Measurements from ENCODE around the gene ANXA6.

Gene ANXA6

DNA sequence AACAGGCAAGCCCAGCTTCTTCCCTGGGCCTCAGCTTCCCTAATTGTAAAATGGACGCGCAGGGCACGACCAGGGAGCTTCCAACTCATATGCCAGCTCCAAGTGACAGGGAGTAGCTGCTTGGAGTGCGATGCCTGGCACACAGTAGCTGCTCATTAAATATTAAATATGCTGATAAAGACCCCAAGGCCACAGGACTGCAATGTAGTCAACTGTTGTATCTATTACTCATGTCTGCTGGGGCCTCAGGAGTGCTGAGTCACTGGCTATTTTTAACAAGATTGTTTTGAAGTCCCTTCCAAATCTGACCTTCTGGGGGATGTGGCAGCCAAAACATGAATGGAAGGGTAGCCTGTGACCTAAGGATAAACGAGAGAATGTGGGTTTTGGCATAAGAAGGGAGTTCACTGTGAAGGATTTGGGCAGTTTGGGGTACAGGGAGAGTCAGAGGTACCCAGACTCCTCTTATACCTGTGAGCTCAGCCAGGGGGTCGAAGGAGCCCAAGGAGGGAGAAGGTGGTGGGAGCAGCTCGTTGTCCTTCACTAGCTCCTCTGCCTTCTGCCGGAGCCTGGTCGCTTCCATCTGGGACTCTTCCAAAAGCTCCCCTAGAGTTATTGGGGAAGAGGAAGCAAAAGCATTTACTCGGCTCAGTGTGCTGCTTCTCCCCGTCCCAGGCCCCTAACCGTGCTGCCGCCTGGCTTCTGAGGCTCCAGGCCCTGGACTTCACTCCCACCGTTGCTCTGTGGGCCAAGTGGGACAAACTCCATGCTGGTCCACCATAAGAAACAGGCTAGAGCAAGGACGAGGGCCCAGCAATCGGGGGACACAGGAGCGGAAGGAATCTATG lies 94.2 kb downstream of the ANXA6 start:
- H3K4me3 ChIP-seq (replicated peaks; ENCODE audit: insufficient read depth, low read length): no peak overlapping the region
- DNase-seq (ENCODE audit: low read depth in 1 of 2, low spot score in 1 of 2): peak in 1 of 2 experiments; percentile 35

DNA sequence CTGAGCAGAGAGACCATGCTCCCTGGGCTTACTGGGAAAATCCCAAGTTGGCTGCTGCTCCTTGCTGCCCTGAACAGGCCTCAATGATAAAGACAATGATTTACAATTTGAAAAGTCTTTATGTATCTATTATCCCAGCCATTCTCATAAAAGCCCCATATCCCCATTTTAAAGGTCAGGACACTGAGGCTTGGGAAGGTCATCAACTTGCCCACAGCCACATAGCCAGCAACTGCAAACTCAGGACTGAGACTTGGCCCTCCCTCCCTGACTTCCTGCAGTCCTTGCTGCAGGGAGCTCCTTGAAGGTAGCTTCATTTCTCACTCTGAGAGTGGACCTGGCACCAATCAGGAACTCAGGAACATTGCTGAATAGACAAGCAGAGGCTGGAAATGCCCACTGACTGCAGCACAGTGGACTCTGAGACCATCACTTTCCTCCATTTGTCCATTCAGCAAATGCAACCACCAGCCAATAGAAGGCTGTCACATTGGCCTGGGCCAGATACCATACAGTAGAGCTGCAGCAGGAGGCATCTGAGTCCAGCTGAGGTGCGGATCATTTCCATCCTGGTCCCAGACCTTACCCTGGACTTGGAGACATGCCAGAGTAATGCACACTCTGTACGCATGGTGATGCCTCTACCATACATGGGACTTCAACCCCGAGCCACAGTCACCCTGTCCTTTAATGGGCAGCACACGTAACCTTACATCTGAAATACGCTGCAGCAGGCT lies 95.0 kb downstream of the ANXA6 start:
- DNase-seq (ENCODE audit: low read depth in 1 of 2, low spot score in 1 of 2): no peak
- no peak overlapping the region for H3K4me3 ChIP-seq (replicated peaks; ENCODE audit: insufficient read depth, low read length)
- no peaks in the 10 kb centered on the region for H3K27me3 ChIP-seq (ENCODE audit: insufficient read depth, poor library complexity, severe bottlenecking)
- TF ChIP-seq SPI1 (IDR thresholded peaks at IDR 0.05; ENCODE audit: borderline replicate concordance, low read depth): no peak
- no peak for TF ChIP-seq POLR2AphosphoS5 (IDR thresholded peaks at IDR 0.05; ENCODE audit: low read depth)
- no peak for TF ChIP-seq GABPA (IDR thresholded peaks at IDR 0.05; ENCODE audit: low read depth)
- no peak for TF ChIP-seq CTCF (IDR thresholded peaks at IDR 0.05; ENCODE audit: insufficient read depth, low read length)
- TF ChIP-seq, protein P1, sequence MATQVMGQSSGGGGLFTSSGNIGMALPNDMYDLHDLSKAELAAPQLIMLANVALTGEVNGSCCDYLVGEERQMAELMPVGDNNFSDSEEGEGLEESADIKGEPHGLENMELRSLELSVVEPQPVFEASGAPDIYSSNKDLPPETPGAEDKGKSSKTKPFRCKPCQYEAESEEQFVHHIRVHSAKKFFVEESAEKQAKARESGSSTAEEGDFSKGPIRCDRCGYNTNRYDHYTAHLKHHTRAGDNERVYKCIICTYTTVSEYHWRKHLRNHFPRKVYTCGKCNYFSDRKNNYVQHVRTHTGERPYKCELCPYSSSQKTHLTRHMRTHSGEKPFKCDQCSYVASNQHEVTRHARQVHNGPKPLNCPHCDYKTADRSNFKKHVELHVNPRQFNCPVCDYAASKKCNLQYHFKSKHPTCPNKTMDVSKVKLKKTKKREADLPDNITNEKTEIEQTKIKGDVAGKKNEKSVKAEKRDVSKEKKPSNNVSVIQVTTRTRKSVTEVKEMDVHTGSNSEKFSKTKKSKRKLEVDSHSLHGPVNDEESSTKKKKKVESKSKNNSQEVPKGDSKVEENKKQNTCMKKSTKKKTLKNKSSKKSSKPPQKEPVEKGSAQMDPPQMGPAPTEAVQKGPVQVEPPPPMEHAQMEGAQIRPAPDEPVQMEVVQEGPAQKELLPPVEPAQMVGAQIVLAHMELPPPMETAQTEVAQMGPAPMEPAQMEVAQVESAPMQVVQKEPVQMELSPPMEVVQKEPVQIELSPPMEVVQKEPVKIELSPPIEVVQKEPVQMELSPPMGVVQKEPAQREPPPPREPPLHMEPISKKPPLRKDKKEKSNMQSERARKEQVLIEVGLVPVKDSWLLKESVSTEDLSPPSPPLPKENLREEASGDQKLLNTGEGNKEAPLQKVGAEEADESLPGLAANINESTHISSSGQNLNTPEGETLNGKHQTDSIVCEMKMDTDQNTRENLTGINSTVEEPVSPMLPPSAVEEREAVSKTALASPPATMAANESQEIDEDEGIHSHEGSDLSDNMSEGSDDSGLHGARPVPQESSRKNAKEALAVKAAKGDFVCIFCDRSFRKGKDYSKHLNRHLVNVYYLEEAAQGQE (IDR thresholded peaks at IDR 0.05; ENCODE audit: insufficient replicate concordance, low read depth): no peak
- H3K27ac ChIP-seq (replicated peaks): peak overlapping the region; percentile 56

More for the DNA sequence above, 94.2 kb downstream of the ANXA6 start:
- no peaks in the 10 kb centered on the region for H3K27me3 ChIP-seq (ENCODE audit: insufficient read depth, poor library complexity, severe bottlenecking)
- TF ChIP-seq POLR2AphosphoS5 (IDR thresholded peaks at IDR 0.05; ENCODE audit: low read depth) (no peak), GABPA (IDR thresholded peaks at IDR 0.05; ENCODE audit: low read depth) (no peak), CTCF (IDR thresholded peaks at IDR 0.05; ENCODE audit: insufficient read depth, low read length) (no peak), SPI1 (IDR thresholded peaks at IDR 0.05; ENCODE audit: borderline replicate concordance, low read depth) (no peak)
- TF ChIP-seq, protein P1 (IDR thresholded peaks at IDR 0.05; ENCODE audit: insufficient replicate concordance, low read depth): no peak
- peak overlapping the region; percentile 56 for H3K27ac ChIP-seq (replicated peaks)

- TF ChIP-seq, protein P1 (IDR thresholded peaks at IDR 0.05; ENCODE audit: insufficient replicate concordance, low read depth): no peak
- Histone ChIP-seq H3K27me3 (ENCODE audit: insufficient read depth, poor library complexity, severe bottlenecking) (no peaks in the 10 kb centered on the region), H3K27ac (replicated peaks) (peak overlapping the region; percentile 83), H3K4me3 (replicated peaks; ENCODE audit: insufficient read depth, low read length) (no peak overlapping the region)
- no peak for DNase-seq (ENCODE audit: low read depth in 1 of 2, low spot score in 1 of 2)
Observed at GRCh38 chr5:151060742-151061141, 96.8 kb downstream of the ANXA6 start.
